SK-N-SH (cell line): Measurements from ENCODE around the gene PTPA. TPM values are rescaled to one million over a fixed set of nuclear protein-coding genes. Genes with fewer than 3 reads are reported as not detected.

ENCODE experiments used
- CTCF ChIA-PET: fragments of 300-600, 350-600 bp; formaldehyde crosslinking; extraction: SDS; loops from one replicate; lab custom pipeline; 2021; lab: Yijun Ruan, JAX
- POLR2A ChIA-PET: fragments of 350-600 bp; sonication (Branson Sonifier 250); formaldehyde crosslinking; extraction: SDS; loops from one replicate; lab custom pipeline; 2020; ENCODE audit warnings: antibody characterized with exemption, inconsistent platforms; lab: Yijun Ruan, JAX
- DNase-seq: peaks from one replicate; pipeline ENCODE4 v3.0.0; 2012
- H2AFZ ChIP-seq: fragments of 200-600 bp; sonication (generic); 2 replicates; pipeline ENCODE4 v1.8.1; 2016; ENCODE audit warnings: antibody characterized with exemption, mild to moderate bottlenecking, low read depth
- H3F3A ChIP-seq: fragments of 200-600 bp; sonication (generic); replicated peaks from 2 replicates; pipeline ENCODE3; 2016; ENCODE audit warnings: antibody characterized with exemption, mild to moderate bottlenecking; ENCODE audit not compliant: insufficient read depth
- H3K27ac ChIP-seq, 2 experiments: fragments of 200-500 bp in 1 of 2; fragments of 200-600 bp in 1 of 2; sonication (Bioruptor generic) in 1 of 2; sonication (generic), shearing (Covaris generic) in 1 of 2; 2 replicates each; pipeline versions ENCODE4 v1.5.1 to v1.6.1; 2014 to 2016; ENCODE audit warnings: low read depth in 2 of 2, inconsistent platforms in 1 of 2, low read length in 1 of 2, mild to moderate bottlenecking in 1 of 2, mixed read lengths in 1 of 2
- H3K27me3 ChIP-seq: fragments of 200-600 bp; sonication (generic), shearing (Covaris generic); 2 replicates; pipeline ENCODE4 v1.6.1; 2016; ENCODE audit warnings: mixed run types; ENCODE audit not compliant: insufficient read depth
- H3K36me3 ChIP-seq, 2 experiments: fragments of 200-500 bp in 1 of 2; fragments of 200-600 bp in 1 of 2; sonication (Bioruptor generic) in 1 of 2; sonication (generic) in 1 of 2; replicated peaks in 1 of 2; 2 replicates each; pipeline versions ENCODE3 to v1.5.1; 2014 to 2016; ENCODE audit warnings: low read length in 1 of 2, mild to moderate bottlenecking in 1 of 2; ENCODE audit not compliant: insufficient read depth in 2 of 2, control insufficient read depth in 1 of 2
- H3K4me1 ChIP-seq, 2 experiments: fragments of 200-500 bp in 1 of 2; fragments of 200-600 bp in 1 of 2; sonication (Bioruptor generic) in 1 of 2; sonication (generic), shearing (Covaris generic) in 1 of 2; 2 replicates each; pipeline versions ENCODE4 v1.5.1 to v1.6.1; 2014 to 2016; ENCODE audit warnings: low read depth in 1 of 2, low read length in 1 of 2, mixed run types in 1 of 2; ENCODE audit not compliant: insufficient read depth in 2 of 2, control insufficient read depth in 1 of 2
- H3K4me2 ChIP-seq: fragments of 200-600 bp; sonication (generic), shearing (Covaris generic); 2 replicates; pipeline ENCODE4 v1.6.1; 2017; ENCODE audit warnings: mixed run types
- H3K4me3 ChIP-seq, 2 experiments: fragments of 200-500 bp in 1 of 2; fragments of 200-600 bp in 1 of 2; sonication (Bioruptor generic) in 1 of 2; sonication (generic), shearing (Covaris generic) in 1 of 2; 2 replicates each; pipeline versions ENCODE4 v1.5.1 to v1.8.1; 2014 to 2016; ENCODE audit warnings: low read depth in 2 of 2, inconsistent platforms in 1 of 2, low read length in 1 of 2, mild to moderate bottlenecking in 1 of 2, mixed read lengths in 1 of 2, moderate library complexity in 1 of 2
- H3K79me2 ChIP-seq: fragments of 200-600 bp; sonication (generic); 2 replicates; pipeline ENCODE4 v1.8.1; 2017; ENCODE audit warnings: mild to moderate bottlenecking; ENCODE audit not compliant: insufficient read depth
- H3K9ac ChIP-seq: fragments of 200-600 bp; sonication (generic); 2 replicates; pipeline ENCODE4 v1.6.1; 2017; ENCODE audit warnings: mixed run types
- H3K9me2 ChIP-seq: fragments of 200-600 bp; sonication (generic); 2 replicates; pipeline ENCODE4 v1.6.1; 2017; ENCODE audit warnings: mixed run types
- H3K9me3 ChIP-seq: fragments of 200-600 bp; sonication (generic); 2 replicates; pipeline ENCODE4 v1.6.1; 2017; ENCODE audit warnings: mixed run types, mild to moderate bottlenecking, moderate library complexity
- H4K20me1 ChIP-seq: fragments of 200-600 bp; sonication (generic); 2 replicates; pipeline ENCODE4 v1.6.1; 2017; ENCODE audit warnings: mild to moderate bottlenecking, mixed run types; ENCODE audit not compliant: insufficient read depth
- ELF1 ChIP-seq: IDR thresholded peaks from 2 replicates; pipeline ENCODE4 v1.4.0; 2012
- FOXJ3 ChIP-seq: sonication (generic); formaldehyde crosslinking; IDR thresholded peaks from 2 replicates; pipeline ENCODE4 v1.5.1; 2020; ENCODE audit warnings: mild to moderate bottlenecking, missing genetic modification reagents
- FOXM1 ChIP-seq: IDR thresholded peaks from 2 replicates; pipeline ENCODE4 v1.4.0; 2012; ENCODE audit warnings: low read depth, mild to moderate bottlenecking
- GABPA ChIP-seq: IDR thresholded peaks from 2 replicates; pipeline ENCODE4 v1.4.0; 2012; ENCODE audit warnings: low read depth, mild to moderate bottlenecking
- GATA2 ChIP-seq: sonication (generic); formaldehyde crosslinking; IDR thresholded peaks from 2 replicates; pipeline ENCODE4 v1.5.0; 2020; ENCODE audit warnings: mild to moderate bottlenecking, missing genetic modification reagents
- JUND ChIP-seq: IDR thresholded peaks from 2 replicates; pipeline ENCODE4 v1.4.0; 2012
- NRF1 ChIP-seq: IDR thresholded peaks from 2 replicates; pipeline ENCODE4 v1.6.1; 2012; ENCODE audit warnings: low read depth, mild to moderate bottlenecking, low read length
- RFX5 ChIP-seq: IDR thresholded peaks from 2 replicates; pipeline ENCODE4 v1.6.1; 2012; ENCODE audit warnings: mild to moderate bottlenecking, improper control_type of control experiment, low read length
- SIN3A ChIP-seq: IDR thresholded peaks from 2 replicates; pipeline ENCODE4 v1.6.1; 2012; ENCODE audit warnings: low read depth, mild to moderate bottlenecking, low read length, moderate library complexity, borderline replicate concordance
- SMC3 ChIP-seq: IDR thresholded peaks from 2 replicates; pipeline ENCODE4 v1.6.1; 2012; ENCODE audit warnings: low read depth, low read length, improper control_type of control experiment
- TAF1 ChIP-seq: IDR thresholded peaks from 2 replicates; pipeline ENCODE4 v1.6.1; 2012; ENCODE audit warnings: low read depth, mild to moderate bottlenecking, low read length, moderate library complexity, borderline replicate concordance
- YY1 ChIP-seq: IDR thresholded peaks from 2 replicates; pipeline ENCODE4 v1.4.0; 2012; ENCODE audit warnings: low read depth, mild to moderate bottlenecking
- WGBS: methylation state at CpG from one replicate; pipeline ENCODE4 v1.1.6; 2017; ENCODE audit warnings: low lambda C conversion rate; 5-methylcytosine and 5-hydroxymethylcytosine counted together
- polyA plus RNA-seq, 3 experiments: library from polyadenylated mRNA; depleted of rRNA; stranded (reverse); fragments of >200 nt; gene quantifications; 2 replicates each; pipeline ENCODE4 v1.2.3, GENCODE V29; 2012
- TF ChIP-seq, protein P1 (sequence below): fragments of 150-350 bp; IDR thresholded peaks from 2 replicates; pipeline ENCODE4 v1.6.1; 2016; ENCODE audit warnings: mild to moderate bottlenecking, low read depth, low read length
- TF ChIP-seq, protein P2 (sequence below): IDR thresholded peaks from 2 replicates; pipeline ENCODE4 v1.6.1; 2012; ENCODE audit warnings: mild to moderate bottlenecking, low read depth, low read length, moderate library complexity
- TF ChIP-seq, protein P3 (sequence below): IDR thresholded peaks from 2 replicates; pipeline ENCODE4; 2012
- TF ChIP-seq, protein P4 (sequence below): fragments of 200-600 bp; sonication (generic); IDR thresholded peaks from 2 replicates; pipeline ENCODE4 v1.6.1; 2017; ENCODE audit warnings: antibody characterized with exemption, mild to moderate bottlenecking, moderate library complexity

PTPA gene
- polyA plus RNA-seq, 1 of the 3 experiments (the other 2 are of a cell fraction), result 130 TPM

DNA sequence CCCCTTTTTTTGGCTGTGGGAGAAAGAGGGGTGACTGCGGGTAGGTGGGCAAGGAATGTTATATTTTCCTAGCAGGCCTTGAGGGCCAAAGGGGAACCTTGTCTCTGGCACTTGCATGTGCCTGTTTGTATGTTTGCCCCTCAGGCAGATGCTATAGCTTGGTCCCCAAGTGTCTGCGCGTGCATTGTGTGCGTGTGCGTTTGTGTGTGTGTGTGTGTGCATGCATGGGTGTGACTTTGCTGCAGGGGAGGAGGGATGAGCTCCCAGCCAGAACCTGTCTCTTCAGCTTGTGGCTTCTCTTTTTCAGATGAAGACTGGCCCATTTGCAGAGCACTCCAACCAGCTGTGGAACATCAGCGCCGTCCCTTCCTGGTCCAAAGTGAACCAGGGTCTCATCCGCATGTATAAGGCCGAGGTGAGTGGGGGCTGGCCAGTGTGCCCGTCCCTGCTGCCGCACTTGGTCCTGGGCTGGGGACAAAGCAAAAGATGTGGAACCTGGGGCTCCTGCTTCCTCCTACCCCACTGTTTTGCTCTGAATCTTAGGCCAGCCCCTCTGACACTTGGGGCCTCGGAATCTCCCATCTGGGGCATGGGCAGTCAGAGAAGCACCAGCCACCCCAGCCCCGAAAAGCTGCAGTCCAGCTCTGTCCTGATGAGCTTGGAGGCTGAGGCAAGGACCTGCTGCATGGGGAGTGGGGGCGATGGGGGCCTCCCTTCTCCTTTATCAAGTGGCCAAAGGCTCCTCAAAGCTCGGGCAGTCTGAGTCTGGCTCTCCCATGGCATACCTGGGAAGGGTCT, 31.1 kb downstream of the PTPA start:
- no peak for DNase-seq
- Histone ChIP-seq H3F3A (peaks cover 34% of the 10 kb centered on the region), H3K36me3 (peaks cover 21 to 26% of the 10 kb centered on the region in 2 experiments), H3K9me2 (no peaks in the 10 kb centered on the region), H3K4me2 (peak overlapping the region; percentile 95), H2AFZ (no peak overlapping the region), H3K79me2 (peaks cover 62% of the 10 kb centered on the region), H3K9me3 (no peaks in the 10 kb centered on the region), H3K27me3 (no peaks in the 10 kb centered on the region), H3K4me3 (peak overlapping the region in 1 of 2 experiments; percentile 18; a peak in 1 of 4 replicates), H3K4me1 (peaks cover 56 to 72% of the 10 kb centered on the region in 2 experiments; a peak in 3 of 4 replicates), H3K27ac (peak overlapping the region; percentile 99 to 100), H4K20me1 (no peaks in the 10 kb centered on the region), H3K9ac (peak overlapping the region; percentile 99; the same call in 1 of the 2 replicates)
- ChIA-PET POLR2A (interaction anchor here (0.5 to 1.5 kb wide), 4 partner anchors 11 to 483 kb away, joined by 3 to 6 read pairs (median 4); partner anchors contain the start of gene NTMT1), CTCF (interaction anchor here (0.5 to 10.9 kb wide), 36 partner anchors 11 to 925 kb away, joined by 3 to 235 read pairs (median 4); partner anchors contain the start of genes C9orf50 and NTMT1)
- WGBS, result 97% methylated on average over 12 of the region's 15 CpGs
- no peak for TF ChIP-seq GABPA
- TF ChIP-seq ELF1, result no peak
- TF ChIP-seq, protein P1, sequence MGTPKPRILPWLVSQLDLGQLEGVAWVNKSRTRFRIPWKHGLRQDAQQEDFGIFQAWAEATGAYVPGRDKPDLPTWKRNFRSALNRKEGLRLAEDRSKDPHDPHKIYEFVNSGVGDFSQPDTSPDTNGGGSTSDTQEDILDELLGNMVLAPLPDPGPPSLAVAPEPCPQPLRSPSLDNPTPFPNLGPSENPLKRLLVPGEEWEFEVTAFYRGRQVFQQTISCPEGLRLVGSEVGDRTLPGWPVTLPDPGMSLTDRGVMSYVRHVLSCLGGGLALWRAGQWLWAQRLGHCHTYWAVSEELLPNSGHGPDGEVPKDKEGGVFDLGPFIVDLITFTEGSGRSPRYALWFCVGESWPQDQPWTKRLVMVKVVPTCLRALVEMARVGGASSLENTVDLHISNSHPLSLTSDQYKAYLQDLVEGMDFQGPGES, result no peak
- no peak for TF ChIP-seq GATA2 (CRISPR knock-in tag)
- TF ChIP-seq YY1, result no peak
- no peak for TF ChIP-seq FOXJ3 (CRISPR knock-in tag)
- no peak for TF ChIP-seq JUND
- TF ChIP-seq, protein P2, sequence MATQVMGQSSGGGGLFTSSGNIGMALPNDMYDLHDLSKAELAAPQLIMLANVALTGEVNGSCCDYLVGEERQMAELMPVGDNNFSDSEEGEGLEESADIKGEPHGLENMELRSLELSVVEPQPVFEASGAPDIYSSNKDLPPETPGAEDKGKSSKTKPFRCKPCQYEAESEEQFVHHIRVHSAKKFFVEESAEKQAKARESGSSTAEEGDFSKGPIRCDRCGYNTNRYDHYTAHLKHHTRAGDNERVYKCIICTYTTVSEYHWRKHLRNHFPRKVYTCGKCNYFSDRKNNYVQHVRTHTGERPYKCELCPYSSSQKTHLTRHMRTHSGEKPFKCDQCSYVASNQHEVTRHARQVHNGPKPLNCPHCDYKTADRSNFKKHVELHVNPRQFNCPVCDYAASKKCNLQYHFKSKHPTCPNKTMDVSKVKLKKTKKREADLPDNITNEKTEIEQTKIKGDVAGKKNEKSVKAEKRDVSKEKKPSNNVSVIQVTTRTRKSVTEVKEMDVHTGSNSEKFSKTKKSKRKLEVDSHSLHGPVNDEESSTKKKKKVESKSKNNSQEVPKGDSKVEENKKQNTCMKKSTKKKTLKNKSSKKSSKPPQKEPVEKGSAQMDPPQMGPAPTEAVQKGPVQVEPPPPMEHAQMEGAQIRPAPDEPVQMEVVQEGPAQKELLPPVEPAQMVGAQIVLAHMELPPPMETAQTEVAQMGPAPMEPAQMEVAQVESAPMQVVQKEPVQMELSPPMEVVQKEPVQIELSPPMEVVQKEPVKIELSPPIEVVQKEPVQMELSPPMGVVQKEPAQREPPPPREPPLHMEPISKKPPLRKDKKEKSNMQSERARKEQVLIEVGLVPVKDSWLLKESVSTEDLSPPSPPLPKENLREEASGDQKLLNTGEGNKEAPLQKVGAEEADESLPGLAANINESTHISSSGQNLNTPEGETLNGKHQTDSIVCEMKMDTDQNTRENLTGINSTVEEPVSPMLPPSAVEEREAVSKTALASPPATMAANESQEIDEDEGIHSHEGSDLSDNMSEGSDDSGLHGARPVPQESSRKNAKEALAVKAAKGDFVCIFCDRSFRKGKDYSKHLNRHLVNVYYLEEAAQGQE, result no peak
- no peak for TF ChIP-seq TAF1
- TF ChIP-seq, protein P3, sequence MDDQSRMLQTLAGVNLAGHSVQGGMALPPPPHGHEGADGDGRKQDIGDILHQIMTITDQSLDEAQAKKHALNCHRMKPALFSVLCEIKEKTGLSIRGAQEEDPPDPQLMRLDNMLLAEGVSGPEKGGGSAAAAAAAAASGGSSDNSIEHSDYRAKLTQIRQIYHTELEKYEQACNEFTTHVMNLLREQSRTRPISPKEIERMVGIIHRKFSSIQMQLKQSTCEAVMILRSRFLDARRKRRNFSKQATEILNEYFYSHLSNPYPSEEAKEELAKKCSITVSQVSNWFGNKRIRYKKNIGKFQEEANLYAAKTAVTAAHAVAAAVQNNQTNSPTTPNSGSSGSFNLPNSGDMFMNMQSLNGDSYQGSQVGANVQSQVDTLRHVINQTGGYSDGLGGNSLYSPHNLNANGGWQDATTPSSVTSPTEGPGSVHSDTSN, result no peak
- TF ChIP-seq SMC3, result no peak
- TF ChIP-seq NRF1, result no peak
- TF ChIP-seq RFX5, result no peak
- TF ChIP-seq, protein P4, sequence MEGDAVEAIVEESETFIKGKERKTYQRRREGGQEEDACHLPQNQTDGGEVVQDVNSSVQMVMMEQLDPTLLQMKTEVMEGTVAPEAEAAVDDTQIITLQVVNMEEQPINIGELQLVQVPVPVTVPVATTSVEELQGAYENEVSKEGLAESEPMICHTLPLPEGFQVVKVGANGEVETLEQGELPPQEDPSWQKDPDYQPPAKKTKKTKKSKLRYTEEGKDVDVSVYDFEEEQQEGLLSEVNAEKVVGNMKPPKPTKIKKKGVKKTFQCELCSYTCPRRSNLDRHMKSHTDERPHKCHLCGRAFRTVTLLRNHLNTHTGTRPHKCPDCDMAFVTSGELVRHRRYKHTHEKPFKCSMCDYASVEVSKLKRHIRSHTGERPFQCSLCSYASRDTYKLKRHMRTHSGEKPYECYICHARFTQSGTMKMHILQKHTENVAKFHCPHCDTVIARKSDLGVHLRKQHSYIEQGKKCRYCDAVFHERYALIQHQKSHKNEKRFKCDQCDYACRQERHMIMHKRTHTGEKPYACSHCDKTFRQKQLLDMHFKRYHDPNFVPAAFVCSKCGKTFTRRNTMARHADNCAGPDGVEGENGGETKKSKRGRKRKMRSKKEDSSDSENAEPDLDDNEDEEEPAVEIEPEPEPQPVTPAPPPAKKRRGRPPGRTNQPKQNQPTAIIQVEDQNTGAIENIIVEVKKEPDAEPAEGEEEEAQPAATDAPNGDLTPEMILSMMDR, result no peak
- no peak for TF ChIP-seq FOXM1
- no peak for TF ChIP-seq SIN3A
